ENCODE data around the gene SELENOI. TPM values are rescaled to one million over a fixed set of nuclear protein-coding genes. Genes with fewer than 3 reads are reported as not detected.
"Not testable (repeated sequence)": the region's sequence is repeated elsewhere in the genome, so short reads cannot be mapped to it uniquely, and the experiment has no call there.

Gene SELENOI
- total RNA-seq, 1 donor: 11.6 TPM

- H3K4me2 ChIP-seq (ENCODE audit: insufficient read depth, low read length): no peak overlapping the region
- peaks cover 52% of the 10 kb centered on the region for H3K79me2 ChIP-seq (ENCODE audit: insufficient read depth, low read length)
- DNase-seq (ENCODE audit: insufficient read length, low spot score, missing footprints): no peak
- H4K20me1 ChIP-seq (ENCODE audit: insufficient read depth, low read length): peaks cover 50% of the 10 kb centered on the region
- H3K4me3 ChIP-seq (ENCODE audit: insufficient read depth, low read length): no peak overlapping the region
- peaks cover 11% of the 10 kb centered on the region for H3K4me1 ChIP-seq (ENCODE audit: insufficient read depth, low read length)
- H3K9me3 ChIP-seq (ENCODE audit: low read depth, low read length): no peaks in the 10 kb centered on the region
- no peak overlapping the region for H3K27ac ChIP-seq (ENCODE audit: low read depth, low read length)
- H3K27me3 ChIP-seq (ENCODE audit: insufficient read depth, low read length): no peaks in the 10 kb centered on the region
- peaks cover 14% of the 10 kb centered on the region for H3K36me3 ChIP-seq (ENCODE audit: insufficient read depth, low read length)
- TF ChIP-seq CTCF (IDR thresholded peaks at IDR 0.05; ENCODE audit: extremely low read depth, low read depth, low read length): no peak
- no peak overlapping the region for H2AFZ ChIP-seq (ENCODE audit: low read length)
Observed at GRCh38 chr2:26363958-26364357, 18.0 kb downstream of the SELENOI start.

GRCh38 chr2:26364669-26365068, 18.7 kb downstream of the SELENOI start:
- H3K27me3 ChIP-seq (ENCODE audit: insufficient read depth, low read length): no peaks in the 10 kb centered on the region
- DNase-seq (ENCODE audit: insufficient read length, low spot score, missing footprints): no peak
- peaks cover 11% of the 10 kb centered on the region for H3K4me1 ChIP-seq (ENCODE audit: insufficient read depth, low read length)
- no peak overlapping the region for H3K4me2 ChIP-seq (ENCODE audit: insufficient read depth, low read length)
- no peaks in the 10 kb centered on the region for H3K9me3 ChIP-seq (ENCODE audit: low read depth, low read length)
- H2AFZ ChIP-seq (ENCODE audit: low read length): no peak overlapping the region
- H3K4me3 ChIP-seq (ENCODE audit: insufficient read depth, low read length): no peak overlapping the region
- no peak for TF ChIP-seq CTCF (IDR thresholded peaks at IDR 0.05; ENCODE audit: extremely low read depth, low read depth, low read length)
- H4K20me1 ChIP-seq (ENCODE audit: insufficient read depth, low read length): peaks cover 47% of the 10 kb centered on the region
- peaks cover 15% of the 10 kb centered on the region for H3K36me3 ChIP-seq (ENCODE audit: insufficient read depth, low read length)
- peaks cover 45% of the 10 kb centered on the region for H3K79me2 ChIP-seq (ENCODE audit: insufficient read depth, low read length)
- H3K27ac ChIP-seq (ENCODE audit: low read depth, low read length): no peak overlapping the region

- H3K4me3 ChIP-seq (ENCODE audit: insufficient read depth, low read length): no peak overlapping the region
- H3K27me3 ChIP-seq (ENCODE audit: insufficient read depth, low read length): no peaks in the 10 kb centered on the region
- H2AFZ ChIP-seq (ENCODE audit: low read length): no peak overlapping the region
- no peak overlapping the region for H3K4me2 ChIP-seq (ENCODE audit: insufficient read depth, low read length)
- TF ChIP-seq CTCF (IDR thresholded peaks at IDR 0.05; ENCODE audit: extremely low read depth, low read depth, low read length): no peak
- peaks cover 23% of the 10 kb centered on the region for H3K79me2 ChIP-seq (ENCODE audit: insufficient read depth, low read length)
- H3K27ac ChIP-seq (ENCODE audit: low read depth, low read length): no peak overlapping the region
- peaks cover 15% of the 10 kb centered on the region for H3K36me3 ChIP-seq (ENCODE audit: insufficient read depth, low read length)
- peaks cover 29% of the 10 kb centered on the region for H4K20me1 ChIP-seq (ENCODE audit: insufficient read depth, low read length)
- peaks cover 11% of the 10 kb centered on the region for H3K4me1 ChIP-seq (ENCODE audit: insufficient read depth, low read length)
- no peak for DNase-seq (ENCODE audit: insufficient read length, low spot score, missing footprints)
- no peaks in the 10 kb centered on the region for H3K9me3 ChIP-seq (ENCODE audit: low read depth, low read length)
Observed at GRCh38 chr2:26366957-26367356, 21.0 kb downstream of the SELENOI start.

- H2AFZ ChIP-seq (ENCODE audit: low read length); H3K79me2 ChIP-seq (ENCODE audit: insufficient read depth, low read length); H3K27ac ChIP-seq (ENCODE audit: low read depth, low read length); H3K27me3 ChIP-seq (ENCODE audit: insufficient read depth, low read length); H3K4me3 ChIP-seq (ENCODE audit: insufficient read depth, low read length); H3K4me1 ChIP-seq (ENCODE audit: insufficient read depth, low read length); DNase-seq (ENCODE audit: insufficient read length, low spot score, missing footprints); H3K9me3 ChIP-seq (ENCODE audit: low read depth, low read length); H3K4me2 ChIP-seq (ENCODE audit: insufficient read depth, low read length): not testable (repeated sequence)
- H4K20me1 ChIP-seq (ENCODE audit: insufficient read depth, low read length): peaks cover 10% of the 10 kb centered on the region
- peaks cover 25% of the 10 kb centered on the region for H3K36me3 ChIP-seq (ENCODE audit: insufficient read depth, low read length)
Observed at GRCh38 chr2:26369664-26370063, 23.7 kb downstream of the SELENOI start.

- H3K36me3 ChIP-seq (ENCODE audit: insufficient read depth, low read length): peaks cover 32% of the 10 kb centered on the region
- not testable (repeated sequence) for H3K4me1 ChIP-seq (ENCODE audit: insufficient read depth, low read length); H4K20me1 ChIP-seq (ENCODE audit: insufficient read depth, low read length); H3K27me3 ChIP-seq (ENCODE audit: insufficient read depth, low read length); H3K27ac ChIP-seq (ENCODE audit: low read depth, low read length); H3K79me2 ChIP-seq (ENCODE audit: insufficient read depth, low read length); H3K4me2 ChIP-seq (ENCODE audit: insufficient read depth, low read length); H3K4me3 ChIP-seq (ENCODE audit: insufficient read depth, low read length); H2AFZ ChIP-seq (ENCODE audit: low read length); H3K9me3 ChIP-seq (ENCODE audit: low read depth, low read length); DNase-seq (ENCODE audit: insufficient read length, low spot score, missing footprints)
Observed at GRCh38 chr2:26370909-26371308, 25.0 kb downstream of the SELENOI start.

Measured in osteoblast (primary cell).